NCI-H1417 (cell line): Measurements from ENCODE around the gene SLC35F6.
A peak's percentile ranks its signal among the peaks of the same experiment; 100 is the strongest.
"Not testable (repeated sequence)": the region's sequence is repeated elsewhere in the genome, so short reads cannot be mapped to it uniquely, and the experiment has no call there.

Experiments
- DNase-seq, 3 experiments: peaks; one replicate each; lab custom pipeline; 2025; lab: John Stamatoyannopoulos, UW

SLC35F6 gene

DNA sequence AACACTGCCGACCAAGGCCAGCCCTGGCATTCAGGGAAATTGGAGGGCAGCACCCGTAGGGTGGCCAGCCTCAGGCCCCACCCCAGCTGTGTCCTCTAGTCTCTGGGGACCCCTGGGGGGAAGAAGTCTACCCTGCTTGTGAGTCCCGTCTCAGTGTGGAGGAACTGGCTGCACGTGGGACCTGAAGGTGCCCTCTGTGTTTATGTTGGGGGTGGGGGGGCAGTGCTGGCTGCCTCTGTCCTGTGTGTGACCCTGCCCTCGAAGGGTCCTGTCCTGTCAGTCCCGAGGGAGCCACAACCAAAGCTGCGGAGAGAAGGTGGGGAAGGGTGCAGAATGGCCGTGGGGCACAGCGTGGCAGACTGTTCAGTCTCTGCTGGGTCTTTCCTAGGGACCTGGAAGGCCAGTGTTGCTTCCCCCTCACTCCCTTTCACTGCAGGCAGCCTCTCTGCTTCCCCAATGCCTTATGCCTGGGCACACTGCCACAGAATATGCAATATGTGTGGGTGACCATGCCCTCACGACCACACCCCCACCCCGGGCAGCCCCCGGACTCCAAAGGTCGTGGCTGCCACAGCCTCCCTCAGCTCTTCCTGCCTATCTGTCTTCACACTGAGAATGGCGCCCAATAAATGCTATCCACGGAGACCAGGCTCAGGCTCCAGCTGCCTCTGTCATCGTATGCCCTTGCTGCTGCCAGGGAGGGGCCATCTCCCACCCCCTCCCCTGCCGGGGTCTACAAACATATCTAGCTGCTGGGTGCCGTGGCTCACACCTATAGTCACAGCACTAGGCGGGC lies 33.3 kb upstream of the SLC35F6 start:
- DNase-seq = no peak

DNA sequence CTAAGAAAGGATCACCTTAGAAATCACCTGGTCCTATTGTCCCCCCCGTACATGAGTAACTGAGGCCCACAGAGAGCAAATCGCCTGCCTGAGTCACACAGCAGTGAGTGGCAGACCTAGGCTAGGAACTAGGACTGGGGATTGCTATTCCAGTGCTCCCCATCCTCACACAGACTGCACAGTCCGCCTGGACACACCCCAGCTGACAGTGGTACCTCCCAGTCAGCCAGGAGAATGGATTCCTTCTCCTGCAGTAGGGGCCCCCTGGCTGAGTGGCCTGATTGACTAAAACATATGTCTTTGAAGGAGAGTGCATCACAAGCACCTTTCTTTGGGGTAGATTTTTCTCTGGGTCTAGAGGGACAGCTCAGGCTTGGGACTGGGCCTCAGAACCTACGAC lies 32.4 kb upstream of the SLC35F6 start:
- DNase-seq = no peak

- no peak for DNase-seq
These were observed 31.6 kb upstream of the SLC35F6 start for GRCh38 chr2:26732446-26732845.

DNA sequence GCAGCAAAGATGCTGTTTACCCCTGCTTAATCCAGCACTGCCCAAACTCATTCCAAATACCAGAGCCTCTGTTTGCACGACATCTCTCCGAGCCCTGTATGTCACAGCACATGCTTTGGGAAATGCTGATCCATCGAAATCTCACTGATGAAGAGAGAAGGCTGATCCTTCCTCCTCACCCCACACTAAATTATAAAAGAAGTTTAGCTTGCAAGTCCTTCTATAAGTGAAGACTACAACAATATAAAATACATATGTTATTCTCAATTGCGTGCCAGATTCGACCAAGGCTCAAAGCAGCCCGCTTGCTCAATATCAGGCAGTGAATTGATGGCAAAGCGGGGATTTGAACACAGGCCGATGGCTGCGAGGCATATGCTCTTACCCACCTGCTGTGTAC lies 30.7 kb upstream of the SLC35F6 start:
- no peak for DNase-seq

- DNase-seq = no peak
These were observed 29.0 kb upstream of the SLC35F6 start for GRCh38 chr2:26735097-26735496.

DNA sequence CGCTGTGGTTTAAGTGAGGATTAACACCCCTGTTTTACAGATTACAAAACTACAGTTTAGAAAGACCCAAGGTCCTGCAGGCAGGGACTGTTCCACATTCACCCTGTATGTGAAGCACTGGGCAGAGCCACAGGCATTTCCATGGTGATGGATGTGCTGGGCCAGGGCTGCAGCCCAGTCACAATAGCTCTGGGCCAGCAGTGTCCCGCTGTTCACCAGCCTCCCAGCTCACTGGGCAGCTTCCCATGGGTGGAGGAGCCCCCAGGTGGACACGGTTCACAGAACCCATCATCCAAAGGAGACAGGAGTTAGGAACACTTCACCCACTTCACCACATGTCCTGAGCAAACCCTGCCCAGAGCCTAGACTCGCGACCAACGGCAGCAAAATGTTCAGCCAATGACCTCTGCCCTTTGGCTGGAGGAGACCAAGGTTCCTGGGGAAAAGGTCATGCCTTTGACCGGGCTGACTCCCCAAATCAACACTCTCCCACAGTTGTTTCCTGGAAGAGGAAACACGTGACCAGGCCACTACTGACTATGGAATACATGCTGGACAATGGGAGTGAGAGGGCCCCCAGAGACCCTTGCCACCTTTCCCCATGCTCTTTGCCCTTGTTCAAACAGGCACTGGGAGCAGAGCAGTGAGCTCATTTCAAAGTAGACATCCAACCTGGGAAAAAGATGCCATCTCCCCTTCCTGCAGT lies 28.0 kb upstream of the SLC35F6 start:
- no peak for DNase-seq

- DNase-seq = no peak
These were observed 26.9 kb upstream of the SLC35F6 start for GRCh38 chr2:26737221-26737620.

- DNase-seq = no peak
These were observed 25.6 kb upstream of the SLC35F6 start for GRCh38 chr2:26738481-26738880.

DNA sequence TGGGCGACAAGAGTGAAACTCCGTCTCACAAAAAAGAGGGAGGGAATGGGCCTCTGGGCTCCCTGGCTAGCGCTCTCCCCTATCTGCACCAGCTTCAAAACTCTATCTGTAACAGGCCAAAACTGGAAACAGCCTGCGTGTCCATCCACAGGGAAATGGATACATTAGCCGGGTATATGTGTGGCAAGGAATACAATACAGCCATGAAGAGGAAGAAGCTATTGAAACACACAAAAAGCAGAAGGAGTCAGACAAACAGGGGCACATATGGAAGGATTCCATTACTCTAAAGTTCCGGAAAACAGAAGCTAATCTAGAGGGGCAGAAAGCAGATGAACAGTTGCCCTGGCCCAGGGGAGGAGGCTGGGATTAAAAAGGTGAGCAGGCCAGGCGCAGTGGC lies 24.6 kb upstream of the SLC35F6 start:
- DNase-seq = no peak

GRCh38 chr2:26740346-26740745 lies 23.7 kb upstream of the SLC35F6 start:
- no peak for DNase-seq

DNA sequence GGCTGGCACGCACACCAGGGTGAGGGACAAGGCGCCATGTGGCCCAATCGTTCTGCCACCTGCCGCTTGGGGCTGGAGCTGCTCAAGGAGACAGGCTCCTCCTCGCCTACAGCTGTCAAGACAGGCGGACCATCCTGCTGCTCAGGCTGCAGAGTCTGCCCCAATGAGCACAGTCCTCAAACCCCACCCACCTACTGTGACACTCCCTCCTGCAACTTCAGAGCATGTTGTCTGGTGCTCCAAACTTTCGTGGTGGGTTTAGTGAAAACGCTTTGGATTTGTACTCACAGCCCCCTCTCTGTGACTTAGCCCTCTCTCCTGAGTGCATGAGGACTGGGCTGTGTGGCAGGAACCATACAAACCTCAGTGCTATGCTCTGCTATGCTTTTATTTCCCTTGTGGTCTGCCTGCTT lies 23.2 kb upstream of the SLC35F6 start:
- DNase-seq = no peak

DNA sequence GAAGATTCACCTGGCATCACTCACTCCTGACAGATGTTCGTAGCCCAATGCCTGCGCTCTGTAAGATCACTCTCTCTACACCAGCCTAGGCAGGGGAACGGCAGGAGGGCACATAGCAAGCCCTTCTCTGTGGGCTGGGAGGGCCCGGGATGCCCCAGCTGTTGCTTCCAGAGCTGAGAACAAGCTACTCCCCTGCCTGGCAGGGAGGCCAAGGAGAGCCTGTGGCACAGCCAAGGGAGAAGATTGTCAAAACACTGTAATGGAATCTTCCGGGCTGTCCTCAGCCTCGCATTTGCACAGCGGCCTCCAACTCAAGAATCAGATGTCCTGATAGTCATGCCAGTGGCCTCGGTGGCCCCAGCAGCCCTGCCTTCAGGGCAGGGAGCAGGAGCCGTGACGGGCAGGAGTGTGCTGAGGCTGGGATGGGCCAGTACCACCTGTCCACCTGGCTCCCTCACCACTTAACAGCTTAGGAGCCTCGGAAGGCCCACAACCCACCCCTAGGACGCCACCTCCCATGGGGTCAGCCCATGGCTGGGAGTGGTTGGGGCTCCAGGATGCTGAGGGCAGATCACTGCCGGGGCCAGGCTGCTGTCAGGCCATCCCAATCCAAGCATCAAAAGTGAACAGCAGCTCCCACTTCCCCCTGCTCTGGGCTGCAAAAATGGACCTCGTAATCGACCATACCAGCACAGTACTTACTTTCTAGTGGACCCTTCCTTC lies 21.9 kb upstream of the SLC35F6 start:
- DNase-seq = no peak

- no peak for DNase-seq
These were observed 20.2 kb upstream of the SLC35F6 start for GRCh38 chr2:26743852-26744251.

DNA sequence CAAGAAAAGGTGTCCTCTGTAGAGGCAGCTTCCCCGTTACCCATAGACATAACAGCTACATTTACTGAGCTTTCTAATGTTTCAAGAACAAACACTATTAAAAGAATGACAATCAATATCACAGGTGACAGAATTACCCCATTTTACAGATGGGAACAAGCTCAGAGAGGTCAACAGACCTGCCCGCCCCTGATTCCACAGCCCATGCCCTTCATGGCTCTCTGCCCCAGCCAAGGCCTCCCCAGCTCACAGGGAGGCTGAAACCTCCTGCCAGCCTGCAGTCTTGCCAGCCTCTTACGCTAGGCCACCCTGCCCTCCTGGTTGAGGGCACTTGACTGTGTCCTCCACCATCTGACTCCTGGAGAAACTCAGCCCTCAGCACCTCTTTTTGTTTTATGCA lies 19.1 kb upstream of the SLC35F6 start:
- DNase-seq = no peak

GRCh38 chr2:26745609-26746327 lies 18.3 kb upstream of the SLC35F6 start:
- DNase-seq = peak; percentile 73 to 91 (median 86)

DNA sequence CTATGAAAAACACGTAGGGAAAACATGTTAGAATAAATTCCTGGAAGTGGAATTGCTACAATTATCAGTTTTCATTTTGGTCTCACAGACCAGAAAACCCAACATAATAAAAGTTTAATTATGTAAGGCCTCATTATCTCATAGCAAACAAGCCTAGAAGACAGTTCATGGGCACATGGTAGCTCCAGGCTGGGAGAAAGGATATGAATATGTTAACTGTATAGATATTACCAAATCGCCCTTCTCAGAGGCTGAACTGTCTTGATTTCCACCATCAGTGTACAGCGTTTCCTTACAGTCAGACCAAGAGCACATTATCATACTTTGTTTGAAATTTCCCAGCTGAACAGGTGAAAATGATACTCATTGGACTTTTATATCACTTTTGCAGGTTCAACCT lies 17.1 kb upstream of the SLC35F6 start:
- DNase-seq = no peak

GRCh38 chr2:26749787-26750420 lies 14.2 kb upstream of the SLC35F6 start:
- peak in 2 of 3 experiments; percentile 28 to 44 for DNase-seq

GRCh38 chr2:26750467-26750866 lies 13.6 kb upstream of the SLC35F6 start:
- not testable (repeated sequence) for DNase-seq

GRCh38 chr2:26752656-26753055 lies 11.4 kb upstream of the SLC35F6 start:
- peak in 2 of 3 experiments; percentile 41 to 68 for DNase-seq

DNA sequence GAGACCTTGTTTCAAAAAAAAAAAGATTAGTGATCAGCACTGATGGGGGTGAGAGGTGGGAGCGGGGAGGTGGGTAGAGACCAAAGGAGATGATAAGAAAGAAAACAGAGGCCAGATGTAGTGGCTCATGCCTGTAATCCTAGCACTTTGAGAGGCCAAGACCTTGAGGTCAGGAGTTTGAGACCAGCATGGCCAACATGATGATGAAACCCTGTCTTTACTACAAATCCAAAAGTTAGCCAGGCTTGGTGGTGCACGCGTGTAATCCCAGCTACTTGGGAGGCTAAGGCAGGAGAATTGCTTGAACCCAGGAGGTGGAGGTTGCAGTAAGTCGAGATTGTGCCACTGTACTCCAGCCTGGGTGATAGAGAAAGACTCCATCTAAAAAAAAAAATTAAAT lies 9.5 kb upstream of the SLC35F6 start:
- no peak for DNase-seq

GRCh38 chr2:26754972-26755670 lies 9.0 kb upstream of the SLC35F6 start:
- DNase-seq = peak; percentile 55 to 75 (median 69)
